Measurements from ENCODE around the gene C2CD4D. TPM values are rescaled to one million over a fixed set of nuclear protein-coding genes. Genes with fewer than 3 reads are reported as not detected.

The C2CD4D gene
- total RNA-seq, 1 experiment from 2014 or later: 0.17 TPM

Other genes starting within 250 kb of the C2CD4D start
- gene SNX27, start 227.8 kb downstream of the C2CD4D start, total RNA-seq (2021; ENCODE audit: unreplicated experiment): 42.2 TPM
- not detected for gene CELF3, start 123.0 kb downstream of the C2CD4D start, total RNA-seq (2021; ENCODE audit: unreplicated experiment)
- 0.12 TPM for gene RIIAD1, start 118.3 kb downstream of the C2CD4D start, total RNA-seq (2021; ENCODE audit: unreplicated experiment)
- 94.5 TPM for gene MRPL9, start 76.3 kb downstream of the C2CD4D start, total RNA-seq (2021; ENCODE audit: unreplicated experiment)
- 11.1 TPM for gene TDRKH, start 49.3 kb downstream of the C2CD4D start, total RNA-seq (2021; ENCODE audit: unreplicated experiment)
- not detected for gene LINGO4, start 34.4 kb downstream of the C2CD4D start, total RNA-seq (2021; ENCODE audit: unreplicated experiment)
- 1.3 TPM for gene RORC, start 8.0 kb downstream of the C2CD4D start, total RNA-seq (2021; ENCODE audit: unreplicated experiment)
- not detected for gene THEM5, start 13.9 kb upstream of the C2CD4D start, total RNA-seq (2021; ENCODE audit: unreplicated experiment)
- gene THEM4, start 69.7 kb upstream of the C2CD4D start, total RNA-seq (2021; ENCODE audit: unreplicated experiment): 17.0 TPM
- gene S100A10, start 154.0 kb upstream of the C2CD4D start, total RNA-seq (2021; ENCODE audit: unreplicated experiment): 340 TPM
- gene S100A11, start 197.2 kb upstream of the C2CD4D start, total RNA-seq (2021; ENCODE audit: unreplicated experiment): 229 TPM
- gene TCHHL1, start 249.2 kb upstream of the C2CD4D start, total RNA-seq (2021; ENCODE audit: unreplicated experiment): not detected